Colonic mucosa (tissue), 4 donors: ENCODE results near the gene GABARAPL1. TPM values are rescaled to one million over a fixed set of nuclear protein-coding genes. Genes with fewer than 3 reads are reported as not detected.

Experiments used
- DNase-seq: peaks from one replicate; pipeline ENCODE4 v3.0.0-alpha.2; 2020
- H3K27ac ChIP-seq: fragments of 200-600 bp; one replicate; pipeline ENCODE4 v1.8.0; 2021
- H3K27me3 ChIP-seq: fragments of 200-600 bp; one replicate; pipeline ENCODE4 v1.8.0; 2021
- H3K36me3 ChIP-seq: fragments of 200-600 bp; one replicate; pipeline ENCODE4 v1.8.0; 2021
- H3K4me1 ChIP-seq: fragments of 200-600 bp; one replicate; pipeline ENCODE4 v1.8.0; 2021; ENCODE audit warnings: mild to moderate bottlenecking
- H3K4me3 ChIP-seq: fragments of 200-600 bp; one replicate; pipeline ENCODE4 v1.8.0; 2021
- H3K9ac ChIP-seq, 2 donors: one replicate each; pipeline ENCODE4 v1.7.0; 2013; ENCODE audit warnings: control low read depth in 2 of 2, low read depth in 2 of 2, low read length in 2 of 2
- H3K9me3 ChIP-seq: fragments of 200-600 bp; one replicate; pipeline ENCODE4 v1.8.0; 2021
- intact Hi-C: fragments of 100-400 bp; cut with DNase I; formaldehyde crosslinking; loops from one replicate; pipeline ENCODE4 v1.14.1; 2022
- total RNA-seq, 2 donors: library from RNA; stranded (reverse); fragmentation: NEBNext Ultra II Directional in 1 of 2; extraction: Animal tissue kit (Norgen Biotek cat#: 25700) in 1 of 2; gene quantifications; one replicate each; pipeline ENCODE4 v1.2.1, GENCODE V29; 2021
- TF ChIP-seq, protein P1 (sequence below): fragments of 200-600 bp; IDR thresholded peaks from one replicate; pipeline ENCODE4 v1.8.0; 2022; ENCODE audit warnings: antibody characterized with exemption, mild to moderate bottlenecking
- donor health status: healthy.
- donor health status: DM: no; HTN: no; CAD: no.
- donor health status: DM: no; HTN: no; CAD: no.

The GABARAPL1 gene
- total RNA-seq, 2 donors from 2014 or later, result 12.8 to 42.8 TPM

DNA sequence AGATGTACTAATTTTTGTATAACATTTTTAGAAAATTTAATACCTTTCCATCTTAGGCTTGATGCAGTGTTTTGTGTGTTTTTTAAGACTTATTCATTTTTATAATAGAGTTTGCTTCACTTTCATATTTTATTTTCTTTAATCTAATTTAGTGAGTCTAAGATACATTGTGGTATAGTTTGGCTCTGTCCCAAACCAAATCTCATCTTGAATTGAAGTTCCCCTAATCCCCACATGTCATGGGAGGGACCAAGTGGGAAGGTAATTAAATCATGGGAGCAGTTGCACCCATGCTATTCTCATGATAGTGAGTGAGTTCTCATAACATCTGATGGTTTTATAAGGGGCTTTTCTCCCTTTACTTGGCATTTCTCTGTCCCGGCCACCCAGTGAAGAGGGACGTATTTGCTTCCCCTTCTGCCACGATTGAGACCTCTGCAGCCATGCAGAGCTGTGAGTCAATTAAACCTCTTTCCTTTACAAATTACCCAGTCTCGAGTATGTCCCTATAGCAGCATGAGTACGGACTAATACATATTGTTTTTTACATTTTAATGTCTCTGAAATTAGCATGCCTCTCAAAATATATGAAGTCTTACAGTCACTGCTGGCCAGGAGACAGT is 34.9 kb downstream of the GABARAPL1 start:
- no peak overlapping the region for H3K4me3 ChIP-seq
- intact Hi-C loops, result no loop called here
- no peaks in the 10 kb centered on the region for H3K9me3 ChIP-seq
- no peaks in the 10 kb centered on the region for H3K36me3 ChIP-seq
- no peak for DNase-seq
- TF ChIP-seq, protein P1, sequence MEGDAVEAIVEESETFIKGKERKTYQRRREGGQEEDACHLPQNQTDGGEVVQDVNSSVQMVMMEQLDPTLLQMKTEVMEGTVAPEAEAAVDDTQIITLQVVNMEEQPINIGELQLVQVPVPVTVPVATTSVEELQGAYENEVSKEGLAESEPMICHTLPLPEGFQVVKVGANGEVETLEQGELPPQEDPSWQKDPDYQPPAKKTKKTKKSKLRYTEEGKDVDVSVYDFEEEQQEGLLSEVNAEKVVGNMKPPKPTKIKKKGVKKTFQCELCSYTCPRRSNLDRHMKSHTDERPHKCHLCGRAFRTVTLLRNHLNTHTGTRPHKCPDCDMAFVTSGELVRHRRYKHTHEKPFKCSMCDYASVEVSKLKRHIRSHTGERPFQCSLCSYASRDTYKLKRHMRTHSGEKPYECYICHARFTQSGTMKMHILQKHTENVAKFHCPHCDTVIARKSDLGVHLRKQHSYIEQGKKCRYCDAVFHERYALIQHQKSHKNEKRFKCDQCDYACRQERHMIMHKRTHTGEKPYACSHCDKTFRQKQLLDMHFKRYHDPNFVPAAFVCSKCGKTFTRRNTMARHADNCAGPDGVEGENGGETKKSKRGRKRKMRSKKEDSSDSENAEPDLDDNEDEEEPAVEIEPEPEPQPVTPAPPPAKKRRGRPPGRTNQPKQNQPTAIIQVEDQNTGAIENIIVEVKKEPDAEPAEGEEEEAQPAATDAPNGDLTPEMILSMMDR, result no peak
- H3K9ac ChIP-seq, result no peak overlapping the region
- no peaks in the 10 kb centered on the region for H3K27me3 ChIP-seq
- H3K27ac ChIP-seq, result no peak overlapping the region
- H3K4me1 ChIP-seq, result no peaks in the 10 kb centered on the region

DNA sequence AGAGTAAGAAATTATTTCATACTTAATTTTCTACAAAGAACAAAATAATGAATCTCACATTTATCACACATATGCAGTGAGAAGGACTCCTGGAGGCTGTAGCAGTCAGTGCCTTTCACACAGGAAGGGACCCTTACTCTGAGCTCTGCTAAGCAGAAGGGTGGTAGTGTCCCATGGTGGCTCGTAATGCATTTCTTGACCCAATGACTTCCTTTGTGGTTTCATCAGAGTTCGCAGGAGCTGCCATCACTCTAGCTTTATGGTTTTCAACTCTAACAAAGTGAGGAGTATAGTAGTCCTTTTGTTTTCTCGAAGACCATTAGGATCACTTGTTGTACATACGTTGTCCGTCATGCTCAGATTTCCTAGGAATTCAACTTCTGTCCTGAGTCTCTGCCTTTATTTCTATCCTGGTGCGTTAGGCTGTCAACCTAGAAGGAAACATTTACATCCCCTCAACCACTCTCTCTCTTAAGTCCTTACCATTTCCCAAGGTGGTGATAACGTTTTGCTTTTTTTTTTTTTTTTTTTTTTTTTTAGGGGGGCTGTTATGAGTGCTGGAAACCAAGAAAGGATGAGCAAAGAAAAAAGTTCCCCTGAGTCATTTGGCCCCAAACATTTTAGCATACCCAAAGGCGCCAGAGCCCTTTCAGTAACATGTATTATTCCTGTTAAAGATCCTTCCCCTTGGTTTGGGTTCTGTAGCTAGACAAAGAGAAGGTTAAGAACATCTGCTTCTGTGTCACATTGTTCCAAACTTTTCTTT is 37.2 kb downstream of the GABARAPL1 start:
- no peaks in the 10 kb centered on the region for H3K36me3 ChIP-seq
- H3K9ac ChIP-seq, result no peak overlapping the region
- intact Hi-C loops, result no loop called here
- no peak overlapping the region for H3K27ac ChIP-seq
- no peaks in the 10 kb centered on the region for H3K4me1 ChIP-seq
- TF ChIP-seq, protein P1, result no peak
- no peaks in the 10 kb centered on the region for H3K9me3 ChIP-seq
- H3K27me3 ChIP-seq, result no peaks in the 10 kb centered on the region
- DNase-seq, result no peak
- no peak overlapping the region for H3K4me3 ChIP-seq

DNA sequence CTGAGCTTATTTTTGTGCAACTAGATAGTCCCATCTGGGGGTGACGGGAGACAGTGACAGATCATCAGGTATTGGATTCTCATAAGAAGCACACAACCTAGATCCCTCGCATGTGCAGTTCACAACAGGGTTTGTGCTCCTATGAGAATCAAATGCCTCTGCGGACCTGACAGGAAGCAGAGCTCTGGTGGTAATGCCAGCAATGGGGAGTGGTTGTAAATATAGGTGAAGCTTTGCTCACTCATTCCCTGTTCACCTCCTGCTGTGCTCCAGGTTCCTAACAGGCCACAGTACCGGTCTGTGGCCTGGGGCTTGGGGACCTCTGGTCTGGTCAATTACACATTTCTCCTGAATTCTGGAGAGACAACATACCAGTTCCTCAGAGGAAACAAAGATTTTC is 39.0 kb downstream of the GABARAPL1 start:
- H3K9me3 ChIP-seq, result no peaks in the 10 kb centered on the region
- H3K4me1 ChIP-seq, result no peaks in the 10 kb centered on the region
- TF ChIP-seq, protein P1, result no peak
- no peaks in the 10 kb centered on the region for H3K27me3 ChIP-seq
- no peak overlapping the region for H3K4me3 ChIP-seq
- no peak for DNase-seq
- intact Hi-C loops, result no loop called here
- H3K36me3 ChIP-seq, result no peaks in the 10 kb centered on the region
- H3K9ac ChIP-seq, result no peak overlapping the region
- H3K27ac ChIP-seq, result no peak overlapping the region

DNA sequence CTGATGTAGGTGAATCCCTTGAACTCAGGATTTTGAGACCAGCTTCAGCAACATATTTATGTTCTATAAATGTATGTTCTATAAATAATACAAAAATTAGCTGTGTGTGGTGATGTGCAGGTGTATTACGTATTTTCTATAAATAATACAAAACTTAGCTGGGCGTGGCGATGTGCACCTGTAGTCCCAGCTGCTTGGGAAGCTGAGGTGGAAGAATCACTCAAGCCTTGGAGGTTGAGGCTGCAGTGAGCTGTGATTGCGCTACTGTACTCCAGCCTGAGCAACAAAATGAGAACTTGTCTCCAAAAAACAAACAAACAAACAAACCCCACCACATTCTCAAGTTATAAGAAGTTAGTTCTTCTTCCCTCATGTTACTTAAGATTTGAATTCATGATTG is 39.5 kb downstream of the GABARAPL1 start:
- H3K9ac ChIP-seq, result no peak overlapping the region
- TF ChIP-seq, protein P1, result no peak
- no peaks in the 10 kb centered on the region for H3K4me1 ChIP-seq
- no peak overlapping the region for H3K27ac ChIP-seq
- no peaks in the 10 kb centered on the region for H3K9me3 ChIP-seq
- H3K36me3 ChIP-seq, result no peaks in the 10 kb centered on the region
- H3K27me3 ChIP-seq, result no peaks in the 10 kb centered on the region
- no peak overlapping the region for H3K4me3 ChIP-seq
- intact Hi-C loops, result no loop called here
- no peak for DNase-seq

DNA sequence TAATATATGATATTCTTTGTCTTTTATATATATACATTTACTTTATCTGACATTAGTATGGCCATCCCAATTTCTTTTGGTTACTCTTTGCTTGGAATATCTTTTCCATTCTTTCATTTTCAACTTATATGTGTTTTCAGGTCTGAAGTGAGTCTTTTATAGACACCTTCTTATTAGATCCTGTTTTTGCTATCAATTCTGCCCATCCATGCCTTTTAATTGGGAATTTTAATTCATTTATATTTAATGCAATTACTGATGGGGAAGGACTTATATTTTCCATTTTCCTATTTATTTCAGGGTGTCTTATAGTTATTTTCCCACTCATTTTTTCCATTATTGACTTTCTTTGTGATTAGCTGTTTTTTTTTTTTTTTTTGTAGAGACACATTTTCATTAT is 43.4 kb downstream of the GABARAPL1 start:
- no peaks in the 10 kb centered on the region for H3K9me3 ChIP-seq
- H3K4me3 ChIP-seq, result no peak overlapping the region
- H3K27me3 ChIP-seq, result no peaks in the 10 kb centered on the region
- H3K4me1 ChIP-seq, result no peaks in the 10 kb centered on the region
- no peak overlapping the region for H3K27ac ChIP-seq
- TF ChIP-seq, protein P1, result no peak
- DNase-seq, result no peak
- H3K9ac ChIP-seq, result no peak overlapping the region
- intact Hi-C loops, result no loop called here
- no peaks in the 10 kb centered on the region for H3K36me3 ChIP-seq
